BLaER1 (cell line): ENCODE measurements around the gene FBXO44.
"Not testable (repeated sequence)": the region's sequence is repeated elsewhere in the genome, so short reads cannot be mapped to it uniquely, and the experiment has no call there.

Experiments
- H3K27ac ChIP-seq: shearing (Covaris generic); formaldehyde crosslinking; 2 replicates; pipeline ENCODE4 v1.8.1; 2022
- H3K27me3 ChIP-seq: shearing (Covaris generic); formaldehyde crosslinking; 2 replicates; pipeline ENCODE4 v1.8.1; 2022
- H3K36me3 ChIP-seq: shearing (Covaris generic); formaldehyde crosslinking; 2 replicates; pipeline ENCODE4 v1.8.1; 2022
- H3K4me1 ChIP-seq: shearing (Covaris generic); formaldehyde crosslinking; 2 replicates; pipeline ENCODE4 v1.8.1; 2022
- H3K4me2 ChIP-seq: shearing (Covaris generic); formaldehyde crosslinking; 2 replicates; pipeline ENCODE4 v1.8.1; 2022
- H3K4me3 ChIP-seq: shearing (Covaris generic); formaldehyde crosslinking; 2 replicates; pipeline ENCODE4 v1.8.1; 2022
- H3K9ac ChIP-seq: shearing (Covaris generic); formaldehyde crosslinking; 2 replicates; pipeline ENCODE4 v1.8.1; 2022
- H3K9me3 ChIP-seq: shearing (Covaris generic); formaldehyde crosslinking; 2 replicates; pipeline ENCODE4 v1.8.1; 2022
- H4K20me1 ChIP-seq: shearing (Covaris generic); formaldehyde crosslinking; 2 replicates; pipeline ENCODE4 v1.8.1; 2022
- Cebpa-rat ChIP-seq: shearing (Covaris generic); IDR thresholded peaks from 2 replicates; pipeline ENCODE4 v1.8.1; 2022

The FBXO44 gene

GRCh38 chr1:11654137-11654938 lies at the start of gene FBXO44, which contains the start of gene FBXO2:
Gene FBXO44, plus strand, starts transcription at chr1:11654877. Its CDS starts 959 bp downstream, at chr1:11655836.
Gene FBXO2, minus strand, starts transcription at chr1:11654429. Its CDS starts 89 bp downstream, at chr1:11654340.
- TF ChIP-seq Cebpa-rat = no peak
- Histone ChIP-seq H4K20me1 (peaks cover 9% of the 10 kb centered on the region), H3K4me1 (peaks cover 53% of the 10 kb centered on the region), H3K9me3 (no peaks in the 10 kb centered on the region), H3K4me2 (peak within 1 kb of the TSS; percentile 97), H3K27me3 (peaks cover 44% of the 10 kb centered on the region), H3K9ac (peak within 1 kb of the TSS; percentile 61), H3K27ac (no peak within 1 kb of the TSS), H3K36me3 (peaks cover 21% of the 10 kb centered on the region; the same call in 1 of the 2 replicates), H3K4me3 (peak within 1 kb of the TSS; percentile 67)

- H3K27ac ChIP-seq = no peak overlapping the region
- H3K4me1 ChIP-seq = 0 out of 2 replicates have a peak, but pooled peaks cover 7% of the 10 kb centered on the region
- no peaks in the 10 kb centered on the region for H3K27me3 ChIP-seq
- H3K9ac ChIP-seq = no peak overlapping the region
- H3K36me3 ChIP-seq = no peaks in the 10 kb centered on the region
- H3K9me3 ChIP-seq = no peaks in the 10 kb centered on the region
- no peak for TF ChIP-seq Cebpa-rat
- no peak overlapping the region for H3K4me3 ChIP-seq
- H4K20me1 ChIP-seq = no peaks in the 10 kb centered on the region
- no peak overlapping the region for H3K4me2 ChIP-seq
Measured at GRCh38 chr1:11606775-11607174, 47.9 kb upstream of the FBXO44 start.

- H3K4me3 ChIP-seq, H4K20me1 ChIP-seq, H3K4me1 ChIP-seq, H3K36me3 ChIP-seq, H3K4me2 ChIP-seq, H3K27me3 ChIP-seq, H3K9ac ChIP-seq, H3K27ac ChIP-seq: not testable (repeated sequence)
- peaks cover 15% of the 10 kb centered on the region for H3K9me3 ChIP-seq
Measured at GRCh38 chr1:11608596-11609130, 46.0 kb upstream of the FBXO44 start.

GRCh38 chr1:11609378-11609777 lies 45.3 kb upstream of the FBXO44 start:
- H3K4me3 ChIP-seq, H3K36me3 ChIP-seq, H3K9ac ChIP-seq, H4K20me1 ChIP-seq, H3K4me1 ChIP-seq, H3K27ac ChIP-seq, H3K4me2 ChIP-seq, H3K27me3 ChIP-seq: not testable (repeated sequence)
- peaks cover 15% of the 10 kb centered on the region for H3K9me3 ChIP-seq

- Histone ChIP-seq H3K27me3 (no peaks in the 10 kb centered on the region), H4K20me1 (no peaks in the 10 kb centered on the region), H3K4me1 (no peaks in the 10 kb centered on the region), H3K36me3 (no peaks in the 10 kb centered on the region), H3K27ac (no peak overlapping the region), H3K9ac (no peak overlapping the region), H3K4me3 (no peak overlapping the region), H3K4me2 (no peak overlapping the region), H3K9me3 (peaks cover 15% of the 10 kb centered on the region)
- TF ChIP-seq Cebpa-rat = no peak
Measured at GRCh38 chr1:11610629-11611180, 44.0 kb upstream of the FBXO44 start.

- Histone ChIP-seq H3K36me3 (no peaks in the 10 kb centered on the region), H3K9ac (no peak overlapping the region), H3K4me3 (no peak overlapping the region), H4K20me1 (no peaks in the 10 kb centered on the region), H3K27ac (no peak overlapping the region), H3K4me1 (peaks cover 5% of the 10 kb centered on the region; the same call in 1 of the 2 replicates), H3K27me3 (no peaks in the 10 kb centered on the region), H3K4me2 (no peak overlapping the region), H3K9me3 (peaks cover 15% of the 10 kb centered on the region)
- no peak for TF ChIP-seq Cebpa-rat
Measured at GRCh38 chr1:11611638-11612327, 42.9 kb upstream of the FBXO44 start.

GRCh38 chr1:11613347-11613746 lies 41.3 kb upstream of the FBXO44 start:
- H3K4me2 ChIP-seq = no peak overlapping the region
- H3K27ac ChIP-seq = no peak overlapping the region
- no peaks in the 10 kb centered on the region for H3K36me3 ChIP-seq
- H3K4me3 ChIP-seq = no peak overlapping the region
- no peak overlapping the region for H3K9ac ChIP-seq
- H4K20me1 ChIP-seq = no peaks in the 10 kb centered on the region
- no peaks in the 10 kb centered on the region for H3K27me3 ChIP-seq
- peaks cover 15% of the 10 kb centered on the region for H3K9me3 ChIP-seq
- H3K4me1 ChIP-seq = peaks cover 11% of the 10 kb centered on the region; the same call in 1 of the 2 replicates
- no peak for TF ChIP-seq Cebpa-rat

GRCh38 chr1:11615090-11615489 lies 39.6 kb upstream of the FBXO44 start:
- Histone ChIP-seq H3K9ac (no peak overlapping the region), H3K4me2 (no peak overlapping the region), H3K9me3 (peaks cover 15% of the 10 kb centered on the region), H3K4me3 (no peak overlapping the region), H3K4me1 (peaks cover 13% of the 10 kb centered on the region), H3K36me3 (no peaks in the 10 kb centered on the region), H3K27me3 (no peaks in the 10 kb centered on the region), H3K27ac (no peak overlapping the region), H4K20me1 (no peaks in the 10 kb centered on the region)
- TF ChIP-seq Cebpa-rat = no peak

- H3K27me3 ChIP-seq = no peaks in the 10 kb centered on the region
- H3K4me3 ChIP-seq = no peak overlapping the region
- H3K4me2 ChIP-seq = peak overlapping the region; percentile 39
- no peaks in the 10 kb centered on the region for H3K36me3 ChIP-seq
- no peak for TF ChIP-seq Cebpa-rat
- H3K27ac ChIP-seq = no peak overlapping the region
- H3K9me3 ChIP-seq = peaks cover 15% of the 10 kb centered on the region
- H3K9ac ChIP-seq = no peak overlapping the region
- peaks cover 22% of the 10 kb centered on the region for H3K4me1 ChIP-seq
- H4K20me1 ChIP-seq = no peaks in the 10 kb centered on the region
Measured at GRCh38 chr1:11616766-11617165, 37.9 kb upstream of the FBXO44 start.

- H3K4me3 ChIP-seq = no peak overlapping the region
- no peaks in the 10 kb centered on the region for H4K20me1 ChIP-seq
- H3K9me3 ChIP-seq = peaks cover 13% of the 10 kb centered on the region
- no peak overlapping the region for H3K27ac ChIP-seq
- peak overlapping the region; percentile 39; the same call in 1 of the 2 replicates for H3K4me2 ChIP-seq
- H3K27me3 ChIP-seq = no peaks in the 10 kb centered on the region
- no peak overlapping the region for H3K9ac ChIP-seq
- no peak for TF ChIP-seq Cebpa-rat
- no peaks in the 10 kb centered on the region for H3K36me3 ChIP-seq
- H3K4me1 ChIP-seq = peaks cover 27% of the 10 kb centered on the region
Measured at GRCh38 chr1:11617314-11617713, 37.4 kb upstream of the FBXO44 start.
